ENCODE measurements around the gene ATP6V0C.

- TF ChIP-seq POLR2A (IDR thresholded peaks at IDR 0.05): no peak
- TF ChIP-seq, protein P1, sequence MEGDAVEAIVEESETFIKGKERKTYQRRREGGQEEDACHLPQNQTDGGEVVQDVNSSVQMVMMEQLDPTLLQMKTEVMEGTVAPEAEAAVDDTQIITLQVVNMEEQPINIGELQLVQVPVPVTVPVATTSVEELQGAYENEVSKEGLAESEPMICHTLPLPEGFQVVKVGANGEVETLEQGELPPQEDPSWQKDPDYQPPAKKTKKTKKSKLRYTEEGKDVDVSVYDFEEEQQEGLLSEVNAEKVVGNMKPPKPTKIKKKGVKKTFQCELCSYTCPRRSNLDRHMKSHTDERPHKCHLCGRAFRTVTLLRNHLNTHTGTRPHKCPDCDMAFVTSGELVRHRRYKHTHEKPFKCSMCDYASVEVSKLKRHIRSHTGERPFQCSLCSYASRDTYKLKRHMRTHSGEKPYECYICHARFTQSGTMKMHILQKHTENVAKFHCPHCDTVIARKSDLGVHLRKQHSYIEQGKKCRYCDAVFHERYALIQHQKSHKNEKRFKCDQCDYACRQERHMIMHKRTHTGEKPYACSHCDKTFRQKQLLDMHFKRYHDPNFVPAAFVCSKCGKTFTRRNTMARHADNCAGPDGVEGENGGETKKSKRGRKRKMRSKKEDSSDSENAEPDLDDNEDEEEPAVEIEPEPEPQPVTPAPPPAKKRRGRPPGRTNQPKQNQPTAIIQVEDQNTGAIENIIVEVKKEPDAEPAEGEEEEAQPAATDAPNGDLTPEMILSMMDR (IDR thresholded peaks at IDR 0.05 in 4 of 5, conservative IDR thresholded peaks at IDR 0.05 in 1 of 5): no peak
Measured at GRCh38 chr16:2496223-2497115, 17.3 kb upstream of the ATP6V0C start.

Data from gastrocnemius medialis (tissue), 4 donors.